Stimulated activated CD4-positive, alpha-beta T cell treated with anti-CD3 and anti-CD28 coated beads, Interleukin-15, amount 100 ng/mL, for 24 hours (primary cell): Measurements from ENCODE around the gene PRH2.

ENCODE experiments used
- DNase-seq: peaks from one replicate; pipeline ENCODE4 v3.0.0-alpha.2; 2020

PRH2 gene

GRCh38 chr12:10928746-10929286, at the start of gene PRH2:
TSS of gene PRH2 (plus strand) at chr12:10929236. CDS start at chr12:10929274, 38 bp downstream.
- no peak for DNase-seq

GRCh38 chr12:10884086-10884725, 44.8 kb upstream of the PRH2 start, which contains the start of gene PRH1:
TSS of gene PRH1 (minus strand) at chr12:10884255. CDS start at chr12:10884217, 38 bp downstream.
- no peak for DNase-seq

GRCh38 chr12:10889226-10889625, 39.8 kb upstream of the PRH2 start:
- no peak for DNase-seq

GRCh38 chr12:10891937-10892336, 37.1 kb upstream of the PRH2 start:
- no peak for DNase-seq

- no peak for DNase-seq
Observed at GRCh38 chr12:10896854-10897253, 32.2 kb upstream of the PRH2 start.

GRCh38 chr12:10900530-10900929, 28.5 kb upstream of the PRH2 start:
- DNase-seq = no peak

GRCh38 chr12:10900972-10901371, 28.1 kb upstream of the PRH2 start:
- DNase-seq = no peak

GRCh38 chr12:10901427-10901826, 27.6 kb upstream of the PRH2 start:
- DNase-seq = no peak

- no peak for DNase-seq
Observed at GRCh38 chr12:10904686-10905085, 24.4 kb upstream of the PRH2 start.

- no peak for DNase-seq
Observed at GRCh38 chr12:10909462-10909861, 19.6 kb upstream of the PRH2 start, which contains the start of gene TAS2R13. TSS of gene TAS2R13 (minus strand) at chr12:10909562. CDS start at chr12:10909298, 264 bp downstream.

GRCh38 chr12:10910380-10910779, 18.7 kb upstream of the PRH2 start:
- DNase-seq = no peak

GRCh38 chr12:10919809-10920208, 9.2 kb upstream of the PRH2 start:
- no peak for DNase-seq

- no peak for DNase-seq
Observed at GRCh38 chr12:10926269-10926668, 2.8 kb upstream of the PRH2 start.

GRCh38 chr12:10936506-10936905, 7.5 kb downstream of the PRH2 start:
- no peak for DNase-seq

- DNase-seq = no peak
Observed at GRCh38 chr12:10939163-10939562, 10.1 kb downstream of the PRH2 start, which contains the start of gene TAS2R14. TSS of gene TAS2R14 (minus strand) at chr12:10939263. CDS start at chr12:10939207, 56 bp downstream.

- DNase-seq = no peak
Observed at GRCh38 chr12:10940389-10940788, 11.4 kb downstream of the PRH2 start.

- DNase-seq = no peak
Observed at GRCh38 chr12:10941369-10941768, 12.3 kb downstream of the PRH2 start.

- DNase-seq = no peak
Observed at GRCh38 chr12:10941916-10942607, 13.0 kb downstream of the PRH2 start.

GRCh38 chr12:10943167-10943566, 14.1 kb downstream of the PRH2 start:
- no peak for DNase-seq

- no peak for DNase-seq
Observed at GRCh38 chr12:10952645-10953044, 23.6 kb downstream of the PRH2 start.

GRCh38 chr12:10956085-10956484, 27.0 kb downstream of the PRH2 start:
- DNase-seq = no peak

GRCh38 chr12:10957741-10958140, 28.7 kb downstream of the PRH2 start:
- DNase-seq = no peak

GRCh38 chr12:10959804-10960203, 30.8 kb downstream of the PRH2 start:
- no peak for DNase-seq

- no peak for DNase-seq
Observed at GRCh38 chr12:10960211-10960610, 31.2 kb downstream of the PRH2 start.
